Gastroesophageal sphincter (tissue), 4 donors: ENCODE measurements around the gene SMIM12. TPM values are rescaled to one million over a fixed set of nuclear protein-coding genes. Genes with fewer than 3 reads are reported as not detected.

ENCODE experiments used
- ATAC-seq: fragments of 150-250 bp; one replicate; pipeline ENCODE4 v1.9.1; 2016; ENCODE audit warnings: mild to moderate bottlenecking, moderate library complexity
- H3K27ac ChIP-seq, 4 donors: fragments of 200-600 bp; sonication (generic) in 3 of 4; 1 replicate in 3 of 4; 2 replicates in 1 of 4; pipeline ENCODE4 v1.5.1; 2016 to 2019
- H3K27me3 ChIP-seq: fragments of 200-600 bp; sonication (generic); one replicate; pipeline ENCODE4 v1.5.1; 2019
- H3K36me3 ChIP-seq, 2 donors: fragments of 200-600 bp; sonication (generic); one replicate each; pipeline ENCODE4 v1.5.1; 2019; ENCODE audit warnings: control low read depth in 1 of 2
- H3K4me1 ChIP-seq, 3 donors: fragments of 200-600 bp; sonication (generic); 1 replicate in 2 of 3; 2 replicates in 1 of 3; pipeline ENCODE4 v1.5.1; 2016 to 2019; ENCODE audit warnings: control low read depth in 2 of 3
- H3K4me3 ChIP-seq, 2 donors: fragments of 200-600 bp; sonication (generic); one replicate each; pipeline ENCODE4 v1.5.1; 2019; ENCODE audit warnings: mild to moderate bottlenecking in 1 of 2, moderate library complexity in 1 of 2
- H3K9me3 ChIP-seq, 3 donors: fragments of 200-600 bp; sonication (generic); one replicate each; pipeline ENCODE4 v1.5.1; 2017 to 2019; ENCODE audit warnings: control low read depth in 2 of 3
- EP300 ChIP-seq: sonication (generic); formaldehyde crosslinking; IDR thresholded peaks from one replicate; pipeline ENCODE4 v1.6.1; 2017; ENCODE audit warnings: antibody characterized with exemption, mild to moderate bottlenecking
- POLR2A ChIP-seq, 2 donors: fragments of 450-650 bp; IDR thresholded peaks; one replicate each; pipeline ENCODE4 v1.6.1; 2017; ENCODE audit warnings: antibody characterized with exemption in 2 of 2, mild to moderate bottlenecking in 2 of 2, moderate library complexity in 1 of 2
- POLR2AphosphoS5 ChIP-seq: sonication (generic); formaldehyde crosslinking; IDR thresholded peaks from one replicate; pipeline ENCODE4 v1.6.1; 2017; ENCODE audit warnings: antibody characterized with exemption
- WGBS, 2 donors: methylation state at CpG; one replicate each; pipeline ENCODE4 v1.1.5; 2018; ENCODE audit warnings: low coverage in 1 of 2; 5-methylcytosine and 5-hydroxymethylcytosine counted together
- total RNA-seq, 4 donors: library from RNA; depleted of rRNA; stranded (reverse); fragments of >200 nt; gene quantifications; one replicate each; pipeline ENCODE4 v1.1.0, GENCODE V29; 2016
- TF ChIP-seq, protein P1 (sequence below), 4 experiments: fragments of 200-600 bp in 2 of 4; fragments of 450-650 bp in 2 of 4; sonication (generic) in 1 of 4; IDR thresholded peaks; one replicate each; pipeline ENCODE4 v1.5.1; 2017 to 2019; ENCODE audit warnings: antibody characterized with exemption in 4 of 4, mild to moderate bottlenecking in 2 of 4, moderate library complexity in 2 of 4

Gene SMIM12
- total RNA-seq, 4 donors from 2014 or later: 34.2 to 52.0 (median 37.8) TPM

- peaks cover 0 to 7% (median 4%) of the 10 kb centered on the region in 3 donors for H3K4me1 ChIP-seq
- no peaks in the 10 kb centered on the region for H3K36me3 ChIP-seq
- 72 to 92% methylated on average over 2 to 5 of the region's 17 CpGs for WGBS, 2 donors
- no peak overlapping the region for H3K4me3 ChIP-seq
- H3K9me3 ChIP-seq: no peaks in the 10 kb centered on the region
- H3K27ac ChIP-seq: no peak overlapping the region
- TF ChIP-seq, protein P1, sequence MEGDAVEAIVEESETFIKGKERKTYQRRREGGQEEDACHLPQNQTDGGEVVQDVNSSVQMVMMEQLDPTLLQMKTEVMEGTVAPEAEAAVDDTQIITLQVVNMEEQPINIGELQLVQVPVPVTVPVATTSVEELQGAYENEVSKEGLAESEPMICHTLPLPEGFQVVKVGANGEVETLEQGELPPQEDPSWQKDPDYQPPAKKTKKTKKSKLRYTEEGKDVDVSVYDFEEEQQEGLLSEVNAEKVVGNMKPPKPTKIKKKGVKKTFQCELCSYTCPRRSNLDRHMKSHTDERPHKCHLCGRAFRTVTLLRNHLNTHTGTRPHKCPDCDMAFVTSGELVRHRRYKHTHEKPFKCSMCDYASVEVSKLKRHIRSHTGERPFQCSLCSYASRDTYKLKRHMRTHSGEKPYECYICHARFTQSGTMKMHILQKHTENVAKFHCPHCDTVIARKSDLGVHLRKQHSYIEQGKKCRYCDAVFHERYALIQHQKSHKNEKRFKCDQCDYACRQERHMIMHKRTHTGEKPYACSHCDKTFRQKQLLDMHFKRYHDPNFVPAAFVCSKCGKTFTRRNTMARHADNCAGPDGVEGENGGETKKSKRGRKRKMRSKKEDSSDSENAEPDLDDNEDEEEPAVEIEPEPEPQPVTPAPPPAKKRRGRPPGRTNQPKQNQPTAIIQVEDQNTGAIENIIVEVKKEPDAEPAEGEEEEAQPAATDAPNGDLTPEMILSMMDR (IDR thresholded peaks at IDR 0.05): no peak
- no peak for TF ChIP-seq POLR2AphosphoS5
- no peak for TF ChIP-seq POLR2A (IDR thresholded peaks at IDR 0.05)
- TF ChIP-seq EP300: no peak
- peaks cover 52% of the 10 kb centered on the region for H3K27me3 ChIP-seq
- no peak for ATAC-seq
Measured at GRCh38 chr1:34871443-34872132, 12.0 kb upstream of the SMIM12 start.

GRCh38 chr1:34870395-34870794 is 10.8 kb upstream of the SMIM12 start:
- no peak overlapping the region for H3K4me3 ChIP-seq
- peaks cover 0 to 16% (median 10%) of the 10 kb centered on the region in 3 donors for H3K4me1 ChIP-seq
- WGBS, 2 donors: 50% methylated on average over 2 of the region's 2 CpGs; no CpG with 5 or more reads in 1 of the 2 donors
- ATAC-seq: no peak
- no peak overlapping the region for H3K27ac ChIP-seq
- no peaks in the 10 kb centered on the region for H3K9me3 ChIP-seq
- no peak for TF ChIP-seq POLR2AphosphoS5
- TF ChIP-seq, protein P1 (IDR thresholded peaks at IDR 0.05): no peak
- no peak for TF ChIP-seq POLR2A (IDR thresholded peaks at IDR 0.05)
- TF ChIP-seq EP300: no peak
- H3K27me3 ChIP-seq: peaks cover 40% of the 10 kb centered on the region
- H3K36me3 ChIP-seq: no peaks in the 10 kb centered on the region

DNA sequence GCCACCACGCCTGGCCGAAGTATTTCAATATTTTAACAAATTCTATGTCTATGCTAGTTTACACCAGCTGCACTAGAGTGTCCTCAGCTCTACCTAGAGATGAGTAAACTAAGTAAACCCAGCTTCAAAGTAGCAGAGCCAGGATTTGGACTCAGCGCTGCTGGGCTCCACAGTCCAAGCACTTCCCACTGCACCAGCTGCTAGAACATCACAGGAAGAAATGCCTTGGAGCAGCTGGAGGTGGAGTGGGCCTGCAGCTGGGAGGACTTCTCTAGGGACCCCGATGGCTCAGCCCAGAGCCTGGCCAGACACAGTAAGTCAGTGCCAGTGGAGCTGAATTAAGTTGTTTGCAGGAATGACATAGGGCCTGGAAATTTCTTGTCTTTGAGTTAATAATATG is 10.2 kb upstream of the SMIM12 start:
- no peak overlapping the region for H3K27ac ChIP-seq
- H3K4me1 ChIP-seq: peaks cover 0 to 19% (median 12%) of the 10 kb centered on the region in 3 donors
- no peaks in the 10 kb centered on the region for H3K9me3 ChIP-seq
- H3K4me3 ChIP-seq: no peak overlapping the region
- no peaks in the 10 kb centered on the region for H3K36me3 ChIP-seq
- TF ChIP-seq EP300 (no peak), POLR2AphosphoS5 (no peak), POLR2A (IDR thresholded peaks at IDR 0.05) (no peak)
- TF ChIP-seq, protein P1 (IDR thresholded peaks at IDR 0.05): no peak
- ATAC-seq: no peak
- 71% methylated on average over 1 of the region's 4 CpGs; no CpG with 5 or more reads in 1 of the 2 donors for WGBS, 2 donors
- peaks cover 34% of the 10 kb centered on the region for H3K27me3 ChIP-seq

- Histone ChIP-seq H3K9me3 (no peaks in the 10 kb centered on the region), H3K36me3 (no peaks in the 10 kb centered on the region), H3K4me1 (peaks cover 0 to 19% (median 12%) of the 10 kb centered on the region in 3 donors), H3K27me3 (peaks cover 20% of the 10 kb centered on the region), H3K27ac (no peak overlapping the region), H3K4me3 (no peak overlapping the region)
- no peak for ATAC-seq
- WGBS, 2 donors: 83% methylated on average over 1 of the region's 44 CpGs; no CpG with 5 or more reads in 1 of the 2 donors
- TF ChIP-seq POLR2AphosphoS5 (no peak), EP300 (no peak)
- TF ChIP-seq, protein P1 (IDR thresholded peaks at IDR 0.05): no peak
Measured at GRCh38 chr1:34868230-34869049, 8.9 kb upstream of the SMIM12 start.
